ENCODE data around the gene TRAP1.

Gene TRAP1

GRCh38 chr16:3706253-3707012 is 10.9 kb downstream of the TRAP1 start:
- no peak for DNase-seq

GRCh38 chr16:3702082-3702481 is 15.2 kb downstream of the TRAP1 start:
- DNase-seq: no peak

- DNase-seq: no peak
Observed at GRCh38 chr16:3701531-3701930, 15.8 kb downstream of the TRAP1 start.

DNA sequence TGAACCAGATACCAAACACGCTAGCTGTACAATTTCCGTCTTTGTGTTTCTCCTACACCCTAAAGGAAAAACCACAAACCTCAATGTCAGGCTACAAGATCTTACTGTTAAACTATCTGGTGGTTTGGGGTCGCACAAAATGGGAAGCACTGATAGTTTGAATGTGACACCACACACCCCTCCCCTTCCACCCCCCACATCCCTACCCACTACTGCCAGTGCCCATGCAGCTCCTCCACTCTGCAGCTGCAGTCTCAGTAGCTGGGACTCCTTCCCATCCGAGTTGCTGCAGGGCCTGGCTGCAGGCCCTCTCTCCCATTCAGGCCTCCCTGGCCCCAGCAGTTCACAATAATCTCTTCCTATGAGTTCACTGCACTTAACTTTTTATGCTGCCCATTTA is 18.4 kb downstream of the TRAP1 start:
- no peak for DNase-seq

- DNase-seq: no peak
Observed at GRCh38 chr16:3696425-3697218, 20.7 kb downstream of the TRAP1 start.

GRCh38 chr16:3695610-3696369 is 21.5 kb downstream of the TRAP1 start:
- DNase-seq: no peak

DNA sequence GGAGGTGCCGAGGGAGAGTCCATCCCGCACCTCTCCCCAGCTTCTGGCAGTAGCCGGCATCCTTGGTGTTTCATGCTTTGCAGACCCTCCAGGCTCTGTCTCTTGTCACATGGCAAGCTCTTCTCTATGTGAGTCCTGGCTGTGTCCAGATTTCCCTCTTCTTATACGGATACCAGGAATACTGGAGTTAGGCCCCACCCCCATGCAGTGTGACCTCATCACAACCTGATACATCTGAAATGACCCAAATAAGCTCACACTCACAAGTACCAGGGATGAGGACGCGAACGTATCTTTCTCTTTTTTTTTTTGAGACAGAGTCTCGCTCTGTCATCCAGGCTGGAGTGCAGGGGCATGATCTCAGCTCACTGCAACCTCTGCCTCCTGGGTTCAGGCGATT is 23.3 kb downstream of the TRAP1 start:
- no peak for DNase-seq

DNA sequence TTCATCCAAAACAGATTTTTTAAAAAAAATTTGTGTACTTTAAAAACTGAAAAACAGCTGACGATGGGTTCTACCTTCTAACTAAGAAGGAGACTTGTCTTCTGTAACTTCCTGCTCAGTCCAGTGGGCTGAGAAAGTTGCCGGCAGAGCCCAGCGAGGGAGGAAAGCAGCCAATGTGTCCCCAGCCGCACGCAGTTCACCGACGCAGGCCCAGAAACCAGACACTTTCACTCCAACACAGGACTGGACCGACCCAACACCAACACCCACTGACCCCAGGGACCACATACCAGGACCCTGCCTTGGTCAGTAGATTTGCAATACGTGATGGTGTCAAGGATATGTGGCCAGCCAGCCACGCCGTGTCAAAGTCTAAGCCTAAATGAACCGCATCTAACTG is 25.6 kb downstream of the TRAP1 start:
- DNase-seq: no peak

- no peak for DNase-seq
Observed at GRCh38 chr16:3690980-3691720, 26.2 kb downstream of the TRAP1 start.

GRCh38 chr16:3690470-3690928 is 26.8 kb downstream of the TRAP1 start:
- DNase-seq: peak; percentile 89

- DNase-seq: no peak
Observed at GRCh38 chr16:3689731-3690130, 27.6 kb downstream of the TRAP1 start.

- DNase-seq: no peak
Observed at GRCh38 chr16:3687792-3688191, 29.5 kb downstream of the TRAP1 start.

GRCh38 chr16:3687021-3687420 is 30.3 kb downstream of the TRAP1 start:
- no peak for DNase-seq

GRCh38 chr16:3681206-3681605 is 36.1 kb downstream of the TRAP1 start:
- DNase-seq: no peak

DNA sequence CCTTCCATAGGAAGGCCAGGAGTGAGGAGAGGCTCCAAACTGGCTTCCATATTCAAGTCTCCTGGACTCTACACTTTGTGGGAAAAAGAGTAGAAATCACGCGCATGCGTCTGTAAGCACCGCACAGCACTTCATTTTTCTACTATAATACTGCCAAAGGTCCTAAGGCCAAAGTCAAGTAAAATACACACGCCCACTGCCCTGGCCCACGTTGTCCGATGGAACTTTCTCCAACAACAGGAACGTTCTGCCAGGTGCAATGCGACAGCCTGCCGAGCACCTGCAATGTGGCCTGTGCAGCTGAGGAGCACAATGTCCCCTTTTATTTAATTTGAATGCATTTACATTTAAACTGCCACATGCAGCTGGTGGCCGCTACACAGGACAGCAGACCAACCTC is 39.3 kb downstream of the TRAP1 start:
- no peak for DNase-seq

DNA sequence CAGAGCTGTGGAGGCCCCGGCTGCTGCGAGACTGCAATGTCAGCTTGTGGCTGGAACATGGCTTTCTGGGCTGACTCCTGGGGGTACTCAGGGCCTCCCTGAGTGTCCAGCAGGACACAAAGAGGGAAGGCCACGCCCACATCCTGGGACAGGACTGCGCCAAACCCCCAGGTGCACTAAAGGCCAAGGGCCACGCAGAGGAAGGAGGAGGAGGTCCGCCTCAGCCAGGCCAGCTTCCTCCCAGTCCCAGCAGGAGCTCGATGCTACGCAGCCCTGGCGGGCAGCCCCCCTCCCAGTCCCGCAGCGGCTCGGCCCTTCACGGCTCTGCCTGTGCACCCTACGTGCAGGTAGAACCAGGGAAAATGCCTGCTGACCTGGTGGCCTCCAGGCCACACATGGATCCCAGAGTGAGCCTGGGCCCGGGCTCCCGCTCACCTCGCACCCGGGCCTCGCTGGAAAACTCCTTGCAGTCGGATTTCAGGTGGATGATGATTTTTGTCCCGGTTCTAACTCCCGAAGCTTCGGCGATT is 41.7 kb downstream of the TRAP1 start:
- no peak for DNase-seq

DNA sequence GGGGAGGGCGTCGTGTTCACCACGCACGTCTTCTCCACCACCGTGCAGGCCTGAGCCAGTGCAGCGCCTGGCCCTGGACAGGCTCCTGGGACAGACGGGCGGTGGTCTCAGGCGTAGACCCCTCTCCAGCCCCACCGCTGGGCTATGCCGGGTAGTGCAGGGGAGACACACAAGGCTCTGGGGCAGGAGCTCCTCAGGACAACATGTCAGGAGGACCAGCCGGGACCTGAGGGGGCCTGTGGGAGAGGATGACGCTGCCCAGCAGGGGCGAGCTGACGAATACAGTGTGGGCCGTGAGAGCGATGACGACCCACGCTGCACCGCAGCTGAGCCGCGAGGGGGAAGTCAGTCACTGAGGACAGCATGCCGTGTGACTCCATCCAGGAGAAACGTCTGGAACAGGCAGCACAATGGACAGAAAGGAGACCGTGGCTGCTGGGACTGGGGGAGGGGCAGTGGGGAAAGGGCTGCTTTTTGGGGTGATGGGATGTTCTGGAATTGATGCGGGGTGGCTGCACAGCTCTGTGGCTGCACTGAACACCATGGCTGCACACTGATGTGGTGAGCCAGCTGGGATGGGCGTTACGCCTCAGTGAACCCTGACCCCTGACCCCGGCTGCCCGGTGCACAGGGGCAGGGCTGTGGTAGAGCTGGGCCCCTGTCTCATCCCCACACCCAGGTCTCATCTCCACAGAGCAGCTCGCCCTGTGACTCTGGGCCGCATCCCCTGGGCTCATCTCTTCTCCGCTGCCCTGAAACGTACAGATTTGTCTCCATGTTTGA is 42.6 kb downstream of the TRAP1 start:
- DNase-seq: no peak

DNA sequence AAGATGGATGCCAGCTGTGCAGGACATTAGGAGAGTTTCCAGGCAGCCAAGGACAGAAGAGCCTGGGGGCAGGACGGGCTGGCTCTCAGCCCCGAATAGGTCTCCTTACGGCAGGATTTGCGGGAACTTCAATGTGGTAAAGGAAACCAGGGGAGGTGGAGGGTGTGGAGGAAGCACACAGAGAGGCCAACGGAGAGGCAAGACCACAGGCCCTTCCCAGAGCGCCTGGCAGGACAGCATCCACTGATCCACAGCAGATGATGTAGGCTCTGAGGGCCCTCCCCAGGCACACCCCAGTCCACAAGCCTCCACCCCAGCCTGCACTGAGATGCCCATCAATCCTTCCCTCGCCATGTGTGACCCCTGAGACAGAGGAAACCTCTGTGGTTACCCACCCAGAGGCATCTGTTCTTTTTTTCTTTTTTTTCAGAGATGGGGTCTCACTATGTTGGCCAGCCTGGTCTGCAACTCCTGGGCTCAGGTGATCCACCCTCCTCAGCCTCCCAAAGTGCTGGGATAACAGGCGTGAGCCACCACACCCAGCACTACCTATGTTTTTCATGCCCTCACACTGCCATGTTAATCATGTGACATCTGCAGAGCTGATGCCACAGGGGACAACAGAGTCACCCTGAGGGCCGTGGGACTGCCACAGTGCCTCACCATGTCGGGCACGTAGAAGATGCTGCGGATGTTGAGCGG is 43.5 kb downstream of the TRAP1 start:
- DNase-seq: no peak

DNA sequence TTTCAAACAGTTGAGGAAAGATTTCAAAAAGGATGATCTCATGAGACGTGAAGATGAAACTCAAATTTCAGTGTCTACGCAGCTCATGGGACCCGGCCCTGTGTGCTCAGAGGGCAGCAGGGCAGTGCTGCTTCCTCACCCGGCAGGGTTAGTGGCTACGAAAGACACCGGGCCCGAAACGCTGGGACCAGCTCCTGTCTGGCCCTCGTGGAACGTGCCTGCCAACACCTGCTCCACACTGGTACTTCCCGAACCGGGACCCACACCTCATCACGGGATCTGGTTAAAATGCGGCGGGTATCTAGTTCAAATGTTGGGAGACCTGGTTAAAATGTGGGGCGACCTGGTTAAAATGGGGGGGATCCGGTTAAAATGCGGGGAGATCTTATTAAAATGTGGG is 44.1 kb downstream of the TRAP1 start:
- DNase-seq: no peak

DNA sequence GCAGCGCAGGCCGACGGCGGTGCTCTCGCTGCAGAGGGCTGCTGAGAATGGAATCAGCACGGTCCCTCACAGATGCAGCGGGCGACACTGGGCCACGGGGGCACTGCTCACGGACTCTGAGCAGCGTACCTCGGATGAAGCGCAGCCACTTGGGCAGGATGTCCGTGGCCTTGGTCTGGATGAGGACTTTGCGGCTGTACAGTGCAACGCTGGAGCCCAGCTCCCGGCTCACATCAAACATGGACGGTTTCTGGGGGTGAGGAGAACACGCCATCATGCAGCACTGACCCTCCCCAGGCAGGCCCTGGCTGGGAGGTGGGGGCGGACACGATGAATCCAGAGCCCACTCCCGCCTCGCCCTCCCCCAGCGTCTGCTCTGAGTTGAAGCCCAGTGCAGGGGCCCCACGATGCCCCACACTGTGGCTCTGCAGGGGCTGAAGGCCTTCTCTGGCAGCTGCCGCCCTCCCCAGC is 44.7 kb downstream of the TRAP1 start:
- no peak for DNase-seq

DNA sequence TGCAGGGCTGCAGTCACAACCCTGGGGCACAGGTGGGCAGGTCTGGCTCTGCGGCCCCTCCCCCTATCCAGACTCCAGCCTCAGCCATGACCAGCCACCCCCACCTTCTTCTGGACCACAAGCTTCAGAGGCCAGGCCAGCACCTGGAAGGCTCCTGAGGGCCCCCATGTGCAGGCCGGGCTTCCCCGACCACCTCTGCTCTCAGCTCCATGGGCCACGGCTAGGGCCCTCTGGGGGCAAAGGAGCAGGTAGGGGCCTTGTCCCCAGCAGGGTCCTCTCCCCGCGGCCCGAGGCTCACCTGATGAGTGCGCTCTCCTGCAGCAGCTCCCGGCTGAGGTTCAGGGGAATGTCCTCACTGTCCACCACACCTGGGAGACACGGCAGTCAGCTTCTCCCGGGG is 45.9 kb downstream of the TRAP1 start:
- DNase-seq: no peak
